ENCODE measurements around the gene COX8A. TPM values are rescaled to one million over a fixed set of nuclear protein-coding genes. Genes with fewer than 3 reads are reported as not detected.

The COX8A gene
- total and polyA plus RNA-seq, 2 of the 13 experiments (the other 11 are each of a cell fraction or from before 2014, with no cell fraction given): 202 to 406 TPM

GRCh38 chr11:63974259-63975143, at the start of gene COX8A (continued):
- TF ChIP-seq POGK (CRISPR knock-in tag; conservative IDR thresholded peaks at IDR 0.05) (peak; percentile 84), CEBPB (IDR thresholded peaks at IDR 0.05; ENCODE audit: borderline replicate concordance, low read depth, low read length) (peak; percentile 95), BORCS8-MEF2B (CRISPR knock-in tag; IDR thresholded peaks at IDR 0.05) (peak; percentile 62), GATAD2A (CRISPR knock-in tag; IDR thresholded peaks at IDR 0.05) (peak; percentile 64), ZNF878 (CRISPR knock-in tag; IDR thresholded peaks at IDR 0.05) (peak; percentile 29; the same call in 1 of the 2 replicates), ARNT2 (CRISPR knock-in tag; IDR thresholded peaks at IDR 0.05; ENCODE audit: low read depth) (peak; percentile 72), SOX13 (IDR thresholded peaks at IDR 0.05) (no peak), SOX13 (CRISPR knock-in tag; conservative IDR thresholded peaks at IDR 0.05 in 1 of 2, IDR thresholded peaks at IDR 0.05 in 1 of 2) (peak in 1 of 2 experiments; percentile 16; a peak in 1 of 4 replicates), DRAP1 (CRISPR knock-in tag; IDR thresholded peaks at IDR 0.05) (peak; percentile 70), ZNF766 (CRISPR knock-in tag; IDR thresholded peaks at IDR 0.05; ENCODE audit: borderline replicate concordance) (no peak), PAF1 (CRISPR knock-in tag; IDR thresholded peaks at IDR 0.05) (no peak), IRF2 (CRISPR knock-in tag; IDR thresholded peaks at IDR 0.05) (peak; percentile 70; the same call in 1 of the 2 replicates), NONO (IDR thresholded peaks at IDR 0.05) (no peak), NONO (CRISPR knock-in tag; conservative IDR thresholded peaks at IDR 0.05) (peak; percentile 88), THAP11 (CRISPR knock-in tag; IDR thresholded peaks at IDR 0.05) (peak; percentile 94), KDM5A (IDR thresholded peaks at IDR 0.05; ENCODE audit: borderline replicate concordance, low read length) (peak; percentile 53; the same call in 1 of the 2 replicates), ZNF605 (CRISPR knock-in tag; IDR thresholded peaks at IDR 0.05) (peak; percentile 96), ZNF451 (CRISPR knock-in tag; IDR thresholded peaks at IDR 0.05) (peak; percentile 83), ZNF432 (CRISPR knock-in tag; IDR thresholded peaks at IDR 0.05; ENCODE audit: borderline replicate concordance) (peak; percentile 41; the same call in 1 of the 2 replicates), ZXDC (CRISPR knock-in tag; IDR thresholded peaks at IDR 0.05) (0 out of 2 replicates have a peak, but pooled peaks have one; percentile 44), ZNF343 (CRISPR knock-in tag; IDR thresholded peaks at IDR 0.05) (0 out of 2 replicates have a peak, but pooled peaks have one; percentile 18), NKX3-1 (CRISPR knock-in tag; IDR thresholded peaks at IDR 0.05) (0 out of 2 replicates have a peak, but pooled peaks have one; percentile 4), ZBTB21 (CRISPR knock-in tag; IDR thresholded peaks at IDR 0.05) (peak; percentile 98), ASH2L (IDR thresholded peaks at IDR 0.05; ENCODE audit: insufficient read length, low read depth, low read length) (peak; percentile 84)

All from HepG2 (cell line).